Esophagus (tissue), 2 donors: ENCODE results near the gene ORAI1. TPM values are rescaled to one million over a fixed set of nuclear protein-coding genes. Genes with fewer than 3 reads are reported as not detected.

Source experiments
- H3K27ac ChIP-seq, 2 donors: one replicate each; pipeline ENCODE4 v1.5.1; 2013; ENCODE audit warnings: low read depth in 2 of 2, mild to moderate bottlenecking in 2 of 2, inconsistent platforms in 1 of 2, low read length in 1 of 2, moderate library complexity in 1 of 2
- H3K27me3 ChIP-seq, 2 donors: one replicate each; pipeline ENCODE4 v1.6.1; 2013; ENCODE audit warnings: low read length in 2 of 2, control low read depth in 1 of 2, mild to moderate bottlenecking in 1 of 2; ENCODE audit not compliant: insufficient read depth in 2 of 2, control insufficient read depth in 1 of 2
- H3K36me3 ChIP-seq, 2 donors: one replicate each; pipeline ENCODE4 v1.6.1; 2013; ENCODE audit warnings: low read length in 1 of 2; ENCODE audit not compliant: control insufficient read depth in 2 of 2, insufficient read depth in 2 of 2
- H3K4me1 ChIP-seq, 2 donors: one replicate each; pipeline ENCODE4 v1.6.1; 2013; ENCODE audit warnings: low read length in 1 of 2; ENCODE audit not compliant: control insufficient read depth in 2 of 2, insufficient read depth in 2 of 2
- H3K4me3 ChIP-seq, 2 donors: one replicate each; pipeline ENCODE4 v1.5.1; 2013; ENCODE audit warnings: low read length in 2 of 2, mild to moderate bottlenecking in 2 of 2, low read depth in 1 of 2, moderate library complexity in 1 of 2
- H3K9me3 ChIP-seq, 2 donors: one replicate each; pipeline ENCODE4 v1.6.1; 2013; ENCODE audit warnings: mild to moderate bottlenecking in 2 of 2, low read depth in 1 of 2, low read length in 1 of 2, moderate library complexity in 1 of 2; ENCODE audit not compliant: control insufficient read depth in 2 of 2, insufficient read depth in 1 of 2
- WGBS, 2 donors: extraction: QIAGEN DNeasy Blood & Tissue Kit; methylation state at CpG; one replicate each; pipeline ENCODE4 v1.1.7; 2013; 5-methylcytosine and 5-hydroxymethylcytosine counted together
- polyA plus RNA-seq, 2 donors: library from polyadenylated mRNA; stranded (reverse); fragments of 200-250 nt; gene quantifications; one replicate each; pipeline ENCODE4 v1.2.3, GENCODE V29; 2013
- donor health status: healthy with polysubstance abuse.
- donor health status: Bipolar disorder and iron deficiency.

The ORAI1 gene
- polyA plus RNA-seq, 2 donors, result 2.4 to 9.5 TPM

DNA sequence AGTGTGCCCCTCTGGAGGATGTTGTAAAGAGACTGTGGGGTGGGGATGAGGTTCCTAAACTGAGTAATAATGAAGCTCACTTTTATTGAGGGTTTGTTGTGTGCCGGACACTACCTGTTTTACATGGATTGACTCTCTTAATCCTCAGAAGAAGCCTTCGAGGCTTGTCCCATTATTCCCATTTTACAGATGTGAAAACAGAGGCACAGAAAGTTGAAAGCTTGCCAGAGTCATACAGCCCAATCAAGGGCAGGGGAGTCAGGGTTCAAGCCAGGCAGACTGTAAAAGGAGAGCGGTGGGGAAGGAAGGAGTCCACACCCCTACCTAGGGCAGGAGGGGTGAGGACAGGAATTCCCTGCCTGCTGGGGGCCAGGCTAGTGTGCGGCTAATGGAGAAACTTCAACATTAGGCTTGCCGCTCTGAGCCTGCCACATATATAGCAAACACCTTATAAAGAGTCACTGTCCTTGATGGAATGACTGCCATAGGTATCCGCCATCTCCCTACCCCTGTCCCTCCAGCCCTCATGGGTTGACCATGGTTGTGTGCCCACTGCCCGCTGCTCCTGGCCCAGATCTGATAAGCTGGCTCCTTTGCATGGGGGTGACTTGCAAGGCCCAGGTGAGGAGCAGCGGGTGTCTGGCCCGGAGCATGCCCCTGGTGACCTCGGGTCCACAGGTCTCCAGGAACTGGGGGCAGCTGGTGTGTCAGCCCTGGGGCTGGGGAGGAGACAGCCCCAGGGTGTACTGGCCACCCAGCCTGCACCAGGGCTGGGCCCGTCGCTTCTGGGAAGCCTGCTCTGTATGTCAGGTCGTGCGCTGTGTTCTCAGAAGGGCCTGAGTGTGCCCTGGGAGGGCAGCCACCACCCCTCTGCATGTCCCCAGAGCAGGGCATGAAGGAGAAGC, 12.2 kb downstream of the ORAI1 start:
- 87 to 93% methylated on average over 14 of the region's 14 CpGs for WGBS, 2 donors
- Histone ChIP-seq H3K27me3 (no peaks in the 10 kb centered on the region), H3K9me3 (no peaks in the 10 kb centered on the region), H3K27ac (peak overlapping the region in 1 of 2 donors; percentile 11), H3K4me3 (no peak overlapping the region), H3K36me3 (peaks cover 4 to 8% of the 10 kb centered on the region in 2 donors), H3K4me1 (peaks cover 0 to 2% of the 10 kb centered on the region in 2 donors)

DNA sequence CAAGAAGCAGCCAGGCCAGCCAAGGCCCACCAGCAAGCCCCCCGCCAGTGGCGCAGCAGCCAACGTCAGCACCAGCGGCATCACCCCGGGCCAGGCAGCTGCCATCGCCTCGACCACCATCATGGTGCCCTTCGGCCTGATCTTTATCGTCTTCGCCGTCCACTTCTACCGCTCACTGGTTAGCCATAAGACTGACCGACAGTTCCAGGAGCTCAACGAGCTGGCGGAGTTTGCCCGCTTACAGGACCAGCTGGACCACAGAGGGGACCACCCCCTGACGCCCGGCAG, 15.0 kb downstream of the ORAI1 start:
- Histone ChIP-seq H3K4me3 (no peak overlapping the region), H3K36me3 (peaks cover 4 to 8% of the 10 kb centered on the region in 2 donors), H3K9me3 (no peaks in the 10 kb centered on the region), H3K27ac (no peak overlapping the region), H3K4me1 (no peaks in the 10 kb centered on the region), H3K27me3 (no peaks in the 10 kb centered on the region)
- 94 to 97% methylated on average over 18 of the region's 18 CpGs for WGBS, 2 donors

DNA sequence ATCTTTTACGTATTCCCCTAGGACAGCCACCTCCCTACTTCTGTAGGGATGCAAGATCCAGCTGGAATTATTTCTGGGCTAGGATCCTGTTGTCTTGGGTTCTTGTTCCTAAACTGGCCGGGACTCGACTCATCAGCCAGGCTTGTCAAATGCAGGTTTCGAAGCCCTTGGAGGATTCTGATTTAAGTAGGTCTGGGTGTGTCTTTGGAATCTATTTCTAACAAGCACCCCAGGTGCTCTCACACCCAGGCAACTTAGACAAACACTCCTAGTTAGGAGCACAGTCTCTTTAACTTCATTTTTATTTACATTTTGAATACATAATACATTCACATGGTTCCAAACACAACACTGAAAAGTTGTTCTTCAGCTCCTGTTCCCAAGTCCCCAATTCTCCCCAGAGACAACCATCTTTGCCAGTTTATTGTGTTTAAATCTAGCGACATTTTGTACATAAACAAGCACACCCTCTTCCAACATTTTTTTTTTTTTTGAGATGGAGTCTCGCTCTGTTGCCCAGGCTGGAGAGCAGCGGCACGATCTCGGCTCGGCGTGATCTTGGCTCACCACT, 22.2 kb downstream of the ORAI1 start:
- Histone ChIP-seq H3K36me3 (no peaks in the 10 kb centered on the region), H3K9me3 (no peaks in the 10 kb centered on the region), H3K27ac (peak overlapping the region in 1 of 2 donors; percentile 48), H3K27me3 (no peaks in the 10 kb centered on the region), H3K4me1 (peaks cover 0 to 7% of the 10 kb centered on the region in 2 donors), H3K4me3 (no peak overlapping the region)
- 59 to 76% methylated on average over 11 of the region's 11 CpGs for WGBS, 2 donors

DNA sequence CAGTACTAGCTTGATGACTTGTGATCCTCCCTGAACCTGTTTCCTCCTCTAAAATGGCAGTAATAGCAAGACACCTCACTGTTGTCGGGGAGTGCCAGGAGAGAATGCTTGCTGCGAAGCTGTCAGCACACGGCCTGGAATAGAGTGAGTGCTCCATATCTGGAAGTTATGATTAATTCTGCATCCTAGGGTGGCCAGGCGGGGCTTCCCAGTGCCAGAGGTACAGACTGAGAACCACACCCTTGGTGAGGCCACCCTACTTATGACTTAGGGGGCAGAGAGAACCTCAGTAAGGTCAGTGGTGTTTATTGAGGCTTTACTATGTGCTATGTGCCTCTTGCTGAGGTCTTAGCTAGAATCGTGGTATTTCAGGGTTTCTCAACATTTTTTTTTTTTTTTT, 23.0 kb downstream of the ORAI1 start:
- WGBS, 2 donors, result 70 to 84% methylated on average over 5 of the region's 5 CpGs
- Histone ChIP-seq H3K36me3 (no peaks in the 10 kb centered on the region), H3K9me3 (no peaks in the 10 kb centered on the region), H3K4me1 (peaks cover 0 to 7% of the 10 kb centered on the region in 2 donors), H3K4me3 (no peak overlapping the region), H3K27ac (no peak overlapping the region), H3K27me3 (no peaks in the 10 kb centered on the region)

DNA sequence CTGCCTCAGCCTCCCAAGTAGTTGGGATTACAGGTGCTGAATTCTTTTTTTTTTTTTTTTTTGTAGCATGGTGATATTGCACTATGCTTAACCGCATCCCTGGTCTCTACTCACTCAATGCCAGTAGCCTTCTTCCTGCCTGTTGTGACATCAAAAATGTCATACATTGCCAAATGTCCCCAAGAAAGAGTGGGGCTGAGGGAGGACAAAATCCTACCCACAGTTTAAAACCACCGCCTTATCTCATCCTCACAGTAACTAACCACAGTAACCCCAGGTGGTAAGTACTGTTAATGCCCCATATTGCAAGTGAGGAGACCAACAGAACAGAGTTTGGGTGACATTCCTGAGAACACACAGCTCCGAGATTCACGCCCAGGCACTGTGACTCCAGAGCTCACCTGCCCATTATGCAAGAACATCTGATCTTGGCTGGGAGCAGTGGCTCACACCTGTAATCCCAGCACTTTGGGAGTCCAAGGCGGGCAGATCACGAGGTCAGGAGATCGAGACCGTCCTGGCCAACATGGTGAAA, 23.6 kb downstream of the ORAI1 start:
- Histone ChIP-seq H3K4me1 (peaks cover 0 to 7% of the 10 kb centered on the region in 2 donors), H3K4me3 (no peak overlapping the region), H3K9me3 (no peaks in the 10 kb centered on the region), H3K27me3 (no peaks in the 10 kb centered on the region), H3K36me3 (no peaks in the 10 kb centered on the region), H3K27ac (no peak overlapping the region)
- WGBS, 2 donors, result 85 to 87% methylated on average over 8 of the region's 8 CpGs

DNA sequence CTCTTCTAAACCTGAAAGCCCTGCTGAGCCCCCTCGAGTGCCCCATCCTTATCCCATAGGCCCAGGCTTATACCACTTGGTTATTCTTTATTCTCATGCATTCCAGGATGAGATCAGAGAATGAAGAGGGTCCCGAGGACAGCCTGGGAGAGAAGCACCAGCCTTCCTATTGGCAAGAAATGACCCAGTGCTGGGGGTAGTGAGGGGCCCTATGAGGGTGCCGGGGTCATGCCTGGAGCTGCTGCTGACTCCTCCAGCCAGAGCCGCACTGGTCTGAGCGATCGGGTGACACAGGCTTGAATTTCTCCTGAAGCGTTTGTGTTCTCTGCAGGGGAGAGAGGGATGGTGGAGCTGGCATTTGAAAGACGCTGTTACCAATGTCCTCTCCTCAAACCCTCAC, 25.0 kb downstream of the ORAI1 start:
- WGBS, 2 donors, result 89 to 92% methylated on average over 8 of the region's 8 CpGs
- peaks cover 0 to 7% of the 10 kb centered on the region in 2 donors for H3K4me1 ChIP-seq

DNA sequence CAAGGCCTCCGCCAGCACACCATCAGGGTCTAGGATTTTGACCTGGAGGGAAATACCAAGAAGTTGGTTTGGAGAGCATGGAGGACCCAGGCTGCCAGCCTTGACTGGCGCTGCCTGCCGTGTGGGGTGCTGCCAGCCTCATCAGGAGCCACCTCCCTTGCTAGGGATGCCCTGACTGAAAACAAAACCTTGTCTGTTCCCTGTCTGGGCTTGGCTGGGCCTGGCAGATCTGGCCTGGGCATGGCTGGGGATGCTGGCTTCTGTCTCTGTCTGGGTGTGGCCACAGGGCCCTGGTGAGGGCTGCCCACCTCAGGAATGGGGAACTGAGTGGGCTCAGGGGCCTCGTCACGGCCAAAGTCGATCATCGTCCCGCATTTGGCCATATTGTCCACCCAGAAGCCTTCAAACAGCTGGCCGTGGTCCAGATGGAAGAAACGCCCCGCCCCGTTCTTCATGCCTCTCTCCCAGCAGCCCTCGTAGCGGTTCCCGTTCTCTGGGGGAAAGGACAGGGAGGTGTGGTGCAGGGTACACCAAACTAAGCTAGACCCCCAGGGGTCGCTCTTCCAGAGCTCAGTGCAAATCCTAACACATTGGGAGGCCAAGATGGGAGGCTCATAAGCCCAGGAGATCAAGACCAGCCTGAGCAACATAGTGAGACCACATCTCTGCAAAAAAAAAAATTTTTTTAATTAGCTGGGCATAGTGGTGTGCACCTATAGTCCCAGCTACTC, 26.6 kb downstream of the ORAI1 start:
- H3K4me1 ChIP-seq, result peaks cover 0 to 5% of the 10 kb centered on the region in 2 donors
- no peak overlapping the region for H3K4me3 ChIP-seq
- H3K27me3 ChIP-seq, result no peaks in the 10 kb centered on the region
- peak overlapping the region in 1 of 2 donors; percentile 51 for H3K27ac ChIP-seq
- no peaks in the 10 kb centered on the region for H3K36me3 ChIP-seq
- 47 to 71% methylated on average over 16 of the region's 16 CpGs for whole genome bisulfite sequencing, 2 donors
- H3K9me3 ChIP-seq, result no peaks in the 10 kb centered on the region

More for the DNA sequence above, 25.0 kb downstream of the ORAI1 start:
- H3K36me3 ChIP-seq, result no peaks in the 10 kb centered on the region
- no peak overlapping the region for H3K4me3 ChIP-seq
- no peak overlapping the region for H3K27ac ChIP-seq
- no peaks in the 10 kb centered on the region for H3K9me3 ChIP-seq
- no peaks in the 10 kb centered on the region for H3K27me3 ChIP-seq

DNA sequence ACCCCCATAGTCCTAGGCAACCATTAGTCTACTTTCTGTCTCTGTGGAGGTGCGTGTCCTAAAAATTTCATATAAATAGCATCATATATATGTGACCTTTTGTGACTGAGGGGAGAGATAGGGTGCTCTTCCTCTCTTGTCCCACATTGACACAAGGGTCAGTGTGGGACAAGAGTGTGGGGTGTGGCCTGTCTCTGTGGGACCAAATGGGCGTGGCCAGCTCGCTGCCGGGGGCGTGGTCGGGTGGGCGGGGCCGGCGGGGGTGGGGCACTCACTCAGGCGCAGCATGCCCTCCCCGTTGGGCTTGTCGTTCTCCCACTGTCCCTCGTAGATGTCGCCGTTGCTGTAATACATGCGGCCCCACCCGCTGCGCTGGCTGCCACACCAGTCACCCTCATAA, 27.7 kb downstream of the ORAI1 start:
- H3K9me3 ChIP-seq, result no peaks in the 10 kb centered on the region
- H3K4me3 ChIP-seq, result no peak overlapping the region
- H3K27ac ChIP-seq, result no peak overlapping the region
- peaks cover 0 to 10% of the 10 kb centered on the region in 2 donors for H3K4me1 ChIP-seq
- H3K27me3 ChIP-seq, result no peaks in the 10 kb centered on the region
- no peaks in the 10 kb centered on the region for H3K36me3 ChIP-seq
- WGBS, 2 donors, result 59 to 62% methylated on average over 18 of the region's 18 CpGs

DNA sequence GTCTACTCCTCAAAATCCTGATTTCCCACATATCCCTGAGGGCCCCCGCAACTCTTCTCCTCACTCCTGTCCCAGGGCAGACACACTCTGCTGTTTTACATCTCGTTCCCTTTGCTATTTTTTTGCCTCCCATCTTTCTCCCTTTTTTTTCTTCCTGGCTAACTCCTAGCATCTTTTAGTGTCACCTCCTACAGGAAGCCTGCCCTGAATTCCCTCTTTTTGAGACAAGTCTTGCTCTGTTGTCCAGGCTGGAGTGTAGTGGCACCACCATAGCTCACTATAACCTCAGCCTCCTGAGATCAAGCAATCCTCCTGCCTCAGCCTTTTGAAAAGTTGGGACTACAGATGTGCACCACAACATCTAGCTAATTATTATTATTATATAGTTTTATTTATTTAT, 29.8 kb downstream of the ORAI1 start:
- Histone ChIP-seq H3K4me3 (no peak overlapping the region), H3K4me1 (peaks cover 0 to 10% of the 10 kb centered on the region in 2 donors), H3K9me3 (no peaks in the 10 kb centered on the region), H3K27me3 (no peaks in the 10 kb centered on the region), H3K27ac (no peak overlapping the region), H3K36me3 (no peaks in the 10 kb centered on the region)
- 91 to 96% methylated on average over 2 of the region's 2 CpGs for WGBS, 2 donors
